Mucosa of descending colon (tissue), 3 donors: ENCODE measurements around the gene UGT1A10. TPM values are rescaled to one million over a fixed set of nuclear protein-coding genes. Genes with fewer than 3 reads are reported as not detected.

Source experiments
- ATAC-seq: fragments of 200-7000 bp; cut with Tn5 transposase; one replicate; pipeline ENCODE4 v1.9.1; 2020; ENCODE audit warnings: mild to moderate bottlenecking, moderate library complexity
- DNase-seq, 3 donors: peaks; one replicate each; pipeline ENCODE4 v3.0.0-alpha.2; 2020
- H3K36me3 ChIP-seq: fragments of 200-600 bp; one replicate; pipeline ENCODE4 v1.8.0; 2021; ENCODE audit warnings: low read depth, mild to moderate bottlenecking
- H3K4me1 ChIP-seq: fragments of 200-600 bp; one replicate; pipeline ENCODE4 v1.8.0; 2021; ENCODE audit warnings: low read depth, mild to moderate bottlenecking
- H3K4me3 ChIP-seq: fragments of 200-600 bp; one replicate; pipeline ENCODE4 v1.8.0; 2021; ENCODE audit warnings: mild to moderate bottlenecking
- H3K9me3 ChIP-seq: fragments of 200-600 bp; one replicate; pipeline ENCODE4 v1.8.0; 2021; ENCODE audit warnings: mild to moderate bottlenecking
- CTCF ChIP-seq: fragments of 200-600 bp; IDR thresholded peaks from one replicate; pipeline ENCODE4 v1.8.0; 2022; ENCODE audit warnings: antibody characterized with exemption, mild to moderate bottlenecking
- intact Hi-C, 2 donors: fragments of 100-400 bp; cut with DNase I in 1 of 2; cut with micrococcal nuclease in 1 of 2; formaldehyde crosslinking; loops; one replicate each; pipeline versions ENCODE4 v1.11.0 to v1.11.1; 2022; cut with DNase I, micrococcal nuclease
- total RNA-seq, 3 donors: library from RNA; stranded (reverse); fragmentation: NEBNext Ultra II Directional in 2 of 3; extraction: Animal tissue kit (Norgen Biotek cat#: 25700) in 2 of 3; gene quantifications; one replicate each; pipeline versions ENCODE4 v1.2.1 to v1.2.4, GENCODE V29; 2021 to 2023
- donor health status: DM: no; HTN: no; CAD: no; lungs with moderate emphysema.
- donor health status: DM: no; HTN: no; CAD: no.
- donor health status: DM: no; HTN: yes; CAD: no.

The UGT1A10 gene
- total RNA-seq, 3 donors from 2014 or later: 42.0 to 116 (median 43.9) TPM

- H3K4me1 ChIP-seq: peaks cover 25% of the 10 kb centered on the region
- no peak for DNase-seq
These were observed 125.0 kb downstream of the UGT1A10 start for GRCh38 chr2:233761040-233761769.

GRCh38 chr2:233764264-233764663 is 128.0 kb downstream of the UGT1A10 start:
- no peaks in the 10 kb centered on the region for H3K36me3 ChIP-seq
- ATAC-seq (peak; percentile 88), DNase-seq (peak in 1 of 3 donors; percentile 17)
- TF ChIP-seq CTCF: no peak
- peaks cover 7% of the 10 kb centered on the region for H3K4me1 ChIP-seq
- H3K9me3 ChIP-seq: no peaks in the 10 kb centered on the region
- H3K4me3 ChIP-seq: no peak overlapping the region
- intact Hi-C loops: no loop called here

More at GRCh38 chr2:233761040-233761769, 125.0 kb downstream of the UGT1A10 start:
- Histone ChIP-seq H3K4me3 (no peak overlapping the region), H3K36me3 (no peaks in the 10 kb centered on the region), H3K9me3 (no peaks in the 10 kb centered on the region)
- TF ChIP-seq CTCF: no peak
- no peak for ATAC-seq
- intact Hi-C loops: no loop called here

GRCh38 chr2:233764761-233765160 is 128.5 kb downstream of the UGT1A10 start:
- Histone ChIP-seq H3K4me3 (no peak overlapping the region), H3K36me3 (no peaks in the 10 kb centered on the region), H3K4me1 (peaks cover 6% of the 10 kb centered on the region), H3K9me3 (no peaks in the 10 kb centered on the region)
- TF ChIP-seq CTCF: no peak
- intact Hi-C loops: no loop called here
- ATAC-seq (no peak), DNase-seq (no peak)

- no peaks in the 10 kb centered on the region for H3K9me3 ChIP-seq
- H3K4me3 ChIP-seq: no peak overlapping the region
- peaks cover 6% of the 10 kb centered on the region for H3K4me1 ChIP-seq
- DNase-seq (peak in 2 of 3 donors; percentile 40 to 42), ATAC-seq (peak; percentile 61)
- TF ChIP-seq CTCF: no peak
- H3K36me3 ChIP-seq: no peaks in the 10 kb centered on the region
- intact Hi-C loops: no loop called here
These were observed 130.2 kb downstream of the UGT1A10 start for GRCh38 chr2:233766416-233766815.

- Histone ChIP-seq H3K36me3 (no peaks in the 10 kb centered on the region), H3K4me1 (peaks cover 6% of the 10 kb centered on the region), H3K9me3 (no peaks in the 10 kb centered on the region), H3K4me3 (no peak overlapping the region)
- no peak for TF ChIP-seq CTCF
- no peak for DNase-seq
- intact Hi-C loops: no loop called here
- ATAC-seq: no peak
These were observed 131.8 kb downstream of the UGT1A10 start for GRCh38 chr2:233768076-233768475.
